Ishikawa (cell line): ENCODE results near the gene SEPTIN7.

Experiments used
- CEBPB ChIP-seq: IDR thresholded peaks from 2 replicates; pipeline ENCODE4 v1.6.1; 2012
- CREB1 ChIP-seq: IDR thresholded peaks from 2 replicates; pipeline ENCODE4 v1.6.1; 2012; ENCODE audit warnings: low read depth
- EGR1 ChIP-seq: IDR thresholded peaks from 2 replicates; pipeline ENCODE4 v1.6.1; 2012
- EP300 ChIP-seq: IDR thresholded peaks from 2 replicates; pipeline ENCODE4 v1.6.1; 2012; ENCODE audit warnings: borderline replicate concordance
- FOXM1 ChIP-seq: IDR thresholded peaks from 2 replicates; pipeline ENCODE4 v1.6.1; 2012; ENCODE audit warnings: low read depth, borderline replicate concordance
- NFIC ChIP-seq: IDR thresholded peaks from 2 replicates; pipeline ENCODE4 v1.6.1; 2012
- RAD21 ChIP-seq: IDR thresholded peaks from 2 replicates; pipeline ENCODE4 v1.6.1; 2012; ENCODE audit warnings: low read depth
- TAF1 ChIP-seq: IDR thresholded peaks from 2 replicates; pipeline ENCODE4 v1.6.1; 2012; ENCODE audit warnings: low read depth, mild to moderate bottlenecking
- TCF12 ChIP-seq: IDR thresholded peaks from 2 replicates; pipeline ENCODE4 v1.6.1; 2012; ENCODE audit warnings: low read depth
- TEAD4 ChIP-seq: IDR thresholded peaks from 2 replicates; pipeline ENCODE4 v1.6.1; 2012
- YY1 ChIP-seq: IDR thresholded peaks from 2 replicates; pipeline ENCODE4 v1.6.1; 2012; ENCODE audit warnings: low read depth
- ZBTB7A ChIP-seq: IDR thresholded peaks from 2 replicates; pipeline ENCODE4 v1.6.1; 2012; ENCODE audit warnings: low read depth
- TF ChIP-seq, protein P1 (sequence below): IDR thresholded peaks from 2 replicates; pipeline ENCODE4 v1.6.1; 2012
- TF ChIP-seq, protein P2 (sequence below): IDR thresholded peaks from 2 replicates; pipeline ENCODE4 v1.6.1; 2012; ENCODE audit warnings: low read depth, mild to moderate bottlenecking
- TF ChIP-seq, protein P3 (sequence below): IDR thresholded peaks from 2 replicates; pipeline ENCODE4 v1.6.1; 2012

Gene SEPTIN7

DNA sequence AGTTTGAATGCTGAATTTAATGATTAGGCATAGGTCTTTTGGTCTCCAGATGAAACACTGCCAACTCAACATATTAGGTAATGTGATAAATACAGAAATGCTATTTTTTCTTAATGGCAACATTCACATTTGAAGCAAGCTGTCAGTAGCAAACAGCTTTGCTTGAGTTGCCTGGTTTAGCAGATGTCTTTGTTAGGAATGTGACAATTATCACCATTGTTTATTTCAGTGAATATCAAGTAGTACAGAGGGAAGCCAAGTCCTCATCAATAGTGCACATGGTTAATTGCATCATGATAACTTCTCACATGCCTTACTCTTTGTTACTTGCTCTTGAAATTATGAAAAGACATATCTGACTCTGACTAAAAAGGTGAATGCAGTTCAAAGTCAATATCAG, 23.7 kb upstream of the SEPTIN7 start:
- TF ChIP-seq CREB1 = no peak
- no peak for TF ChIP-seq YY1
- no peak for TF ChIP-seq EGR1
- no peak for TF ChIP-seq CEBPB
- no peak for TF ChIP-seq EP300
- TF ChIP-seq, protein P1, sequence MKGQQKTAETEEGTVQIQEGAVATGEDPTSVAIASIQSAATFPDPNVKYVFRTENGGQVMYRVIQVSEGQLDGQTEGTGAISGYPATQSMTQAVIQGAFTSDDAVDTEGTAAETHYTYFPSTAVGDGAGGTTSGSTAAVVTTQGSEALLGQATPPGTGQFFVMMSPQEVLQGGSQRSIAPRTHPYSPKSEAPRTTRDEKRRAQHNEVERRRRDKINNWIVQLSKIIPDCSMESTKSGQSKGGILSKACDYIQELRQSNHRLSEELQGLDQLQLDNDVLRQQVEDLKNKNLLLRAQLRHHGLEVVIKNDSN = no peak
- TF ChIP-seq, protein P2, sequence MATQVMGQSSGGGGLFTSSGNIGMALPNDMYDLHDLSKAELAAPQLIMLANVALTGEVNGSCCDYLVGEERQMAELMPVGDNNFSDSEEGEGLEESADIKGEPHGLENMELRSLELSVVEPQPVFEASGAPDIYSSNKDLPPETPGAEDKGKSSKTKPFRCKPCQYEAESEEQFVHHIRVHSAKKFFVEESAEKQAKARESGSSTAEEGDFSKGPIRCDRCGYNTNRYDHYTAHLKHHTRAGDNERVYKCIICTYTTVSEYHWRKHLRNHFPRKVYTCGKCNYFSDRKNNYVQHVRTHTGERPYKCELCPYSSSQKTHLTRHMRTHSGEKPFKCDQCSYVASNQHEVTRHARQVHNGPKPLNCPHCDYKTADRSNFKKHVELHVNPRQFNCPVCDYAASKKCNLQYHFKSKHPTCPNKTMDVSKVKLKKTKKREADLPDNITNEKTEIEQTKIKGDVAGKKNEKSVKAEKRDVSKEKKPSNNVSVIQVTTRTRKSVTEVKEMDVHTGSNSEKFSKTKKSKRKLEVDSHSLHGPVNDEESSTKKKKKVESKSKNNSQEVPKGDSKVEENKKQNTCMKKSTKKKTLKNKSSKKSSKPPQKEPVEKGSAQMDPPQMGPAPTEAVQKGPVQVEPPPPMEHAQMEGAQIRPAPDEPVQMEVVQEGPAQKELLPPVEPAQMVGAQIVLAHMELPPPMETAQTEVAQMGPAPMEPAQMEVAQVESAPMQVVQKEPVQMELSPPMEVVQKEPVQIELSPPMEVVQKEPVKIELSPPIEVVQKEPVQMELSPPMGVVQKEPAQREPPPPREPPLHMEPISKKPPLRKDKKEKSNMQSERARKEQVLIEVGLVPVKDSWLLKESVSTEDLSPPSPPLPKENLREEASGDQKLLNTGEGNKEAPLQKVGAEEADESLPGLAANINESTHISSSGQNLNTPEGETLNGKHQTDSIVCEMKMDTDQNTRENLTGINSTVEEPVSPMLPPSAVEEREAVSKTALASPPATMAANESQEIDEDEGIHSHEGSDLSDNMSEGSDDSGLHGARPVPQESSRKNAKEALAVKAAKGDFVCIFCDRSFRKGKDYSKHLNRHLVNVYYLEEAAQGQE = no peak
- no peak for TF ChIP-seq RAD21
- TF ChIP-seq, protein P3, sequence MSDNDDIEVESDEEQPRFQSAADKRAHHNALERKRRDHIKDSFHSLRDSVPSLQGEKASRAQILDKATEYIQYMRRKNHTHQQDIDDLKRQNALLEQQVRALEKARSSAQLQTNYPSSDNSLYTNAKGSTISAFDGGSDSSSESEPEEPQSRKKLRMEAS = no peak
- TF ChIP-seq TCF12 = no peak
- TF ChIP-seq FOXM1 = no peak
- no peak for TF ChIP-seq TAF1
- TF ChIP-seq NFIC = no peak
- TF ChIP-seq TEAD4 = no peak
- no peak for TF ChIP-seq ZBTB7A

DNA sequence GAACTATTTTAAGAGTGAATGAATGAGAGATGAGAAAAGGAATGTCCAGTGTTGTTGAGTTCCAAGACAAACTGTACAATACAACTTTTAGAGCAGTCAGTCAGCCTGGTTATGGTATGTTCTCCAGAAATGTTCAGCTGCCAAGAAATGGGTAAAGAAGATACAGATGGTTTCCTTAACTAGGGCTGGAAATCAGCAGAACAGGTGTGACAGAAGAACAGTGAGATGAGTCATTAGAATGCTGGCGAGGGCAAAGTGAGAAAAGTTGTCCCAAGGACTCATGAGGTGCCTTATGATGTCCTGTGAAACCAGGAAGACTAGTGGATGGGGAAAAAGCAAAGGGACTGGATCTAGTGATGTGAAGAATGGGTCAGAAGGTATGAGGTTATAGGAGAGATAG, 20.8 kb upstream of the SEPTIN7 start:
- TF ChIP-seq, protein P2 = no peak
- TF ChIP-seq, protein P1 = no peak
- TF ChIP-seq ZBTB7A (no peak), EP300 (no peak), EGR1 (no peak), FOXM1 (no peak), YY1 (no peak), NFIC (no peak), CEBPB (no peak), TEAD4 (no peak), TCF12 (no peak)
- TF ChIP-seq, protein P3 = no peak

DNA sequence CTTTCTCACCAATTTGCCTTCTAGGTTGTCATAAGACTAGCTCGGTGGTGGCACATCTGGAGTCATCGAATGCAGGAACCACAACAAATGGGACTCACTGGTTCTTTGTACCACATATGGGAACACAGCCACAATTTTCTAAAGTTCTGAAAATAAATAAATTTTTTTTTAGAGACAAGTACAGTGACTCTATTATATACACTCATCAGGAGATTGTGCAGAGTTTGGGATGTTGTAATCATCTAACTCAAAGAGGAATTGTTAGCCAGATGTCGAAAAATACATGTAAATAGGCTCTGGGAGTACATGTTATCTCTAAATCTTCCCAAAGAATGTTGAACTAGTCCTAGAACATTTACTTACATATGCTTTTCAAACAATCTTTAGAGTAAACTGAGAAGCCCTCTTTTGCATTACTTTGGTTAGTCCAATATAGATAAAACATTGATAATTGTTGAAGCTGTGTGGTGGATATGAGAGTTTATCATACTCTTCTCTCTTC, 19.6 kb upstream of the SEPTIN7 start:
- TF ChIP-seq RAD21 (no peak), NFIC (no peak), YY1 (no peak), TAF1 (no peak), CREB1 (no peak), ZBTB7A (no peak), TEAD4 (no peak), TCF12 (no peak), FOXM1 (no peak), EGR1 (no peak)
- TF ChIP-seq, protein P3 = no peak
- TF ChIP-seq, protein P1 = no peak
- TF ChIP-seq, protein P2 = no peak
